GM19452 (cell line): ENCODE results near the gene ABCA2.

ENCODE experiments used
- ATAC-seq: cut with Tn5 transposase; IDR thresholded peaks from one replicate; pipeline ENCODE4 v1.9.1; 2021; ENCODE audit not compliant: unreplicated experiment

ABCA2 gene, protein sequence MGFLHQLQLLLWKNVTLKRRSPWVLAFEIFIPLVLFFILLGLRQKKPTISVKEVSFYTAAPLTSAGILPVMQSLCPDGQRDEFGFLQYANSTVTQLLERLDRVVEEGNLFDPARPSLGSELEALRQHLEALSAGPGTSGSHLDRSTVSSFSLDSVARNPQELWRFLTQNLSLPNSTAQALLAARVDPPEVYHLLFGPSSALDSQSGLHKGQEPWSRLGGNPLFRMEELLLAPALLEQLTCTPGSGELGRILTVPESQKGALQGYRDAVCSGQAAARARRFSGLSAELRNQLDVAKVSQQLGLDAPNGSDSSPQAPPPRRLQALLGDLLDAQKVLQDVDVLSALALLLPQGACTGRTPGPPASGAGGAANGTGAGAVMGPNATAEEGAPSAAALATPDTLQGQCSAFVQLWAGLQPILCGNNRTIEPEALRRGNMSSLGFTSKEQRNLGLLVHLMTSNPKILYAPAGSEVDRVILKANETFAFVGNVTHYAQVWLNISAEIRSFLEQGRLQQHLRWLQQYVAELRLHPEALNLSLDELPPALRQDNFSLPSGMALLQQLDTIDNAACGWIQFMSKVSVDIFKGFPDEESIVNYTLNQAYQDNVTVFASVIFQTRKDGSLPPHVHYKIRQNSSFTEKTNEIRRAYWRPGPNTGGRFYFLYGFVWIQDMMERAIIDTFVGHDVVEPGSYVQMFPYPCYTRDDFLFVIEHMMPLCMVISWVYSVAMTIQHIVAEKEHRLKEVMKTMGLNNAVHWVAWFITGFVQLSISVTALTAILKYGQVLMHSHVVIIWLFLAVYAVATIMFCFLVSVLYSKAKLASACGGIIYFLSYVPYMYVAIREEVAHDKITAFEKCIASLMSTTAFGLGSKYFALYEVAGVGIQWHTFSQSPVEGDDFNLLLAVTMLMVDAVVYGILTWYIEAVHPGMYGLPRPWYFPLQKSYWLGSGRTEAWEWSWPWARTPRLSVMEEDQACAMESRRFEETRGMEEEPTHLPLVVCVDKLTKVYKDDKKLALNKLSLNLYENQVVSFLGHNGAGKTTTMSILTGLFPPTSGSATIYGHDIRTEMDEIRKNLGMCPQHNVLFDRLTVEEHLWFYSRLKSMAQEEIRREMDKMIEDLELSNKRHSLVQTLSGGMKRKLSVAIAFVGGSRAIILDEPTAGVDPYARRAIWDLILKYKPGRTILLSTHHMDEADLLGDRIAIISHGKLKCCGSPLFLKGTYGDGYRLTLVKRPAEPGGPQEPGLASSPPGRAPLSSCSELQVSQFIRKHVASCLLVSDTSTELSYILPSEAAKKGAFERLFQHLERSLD (N-terminal part only)

DNA sequence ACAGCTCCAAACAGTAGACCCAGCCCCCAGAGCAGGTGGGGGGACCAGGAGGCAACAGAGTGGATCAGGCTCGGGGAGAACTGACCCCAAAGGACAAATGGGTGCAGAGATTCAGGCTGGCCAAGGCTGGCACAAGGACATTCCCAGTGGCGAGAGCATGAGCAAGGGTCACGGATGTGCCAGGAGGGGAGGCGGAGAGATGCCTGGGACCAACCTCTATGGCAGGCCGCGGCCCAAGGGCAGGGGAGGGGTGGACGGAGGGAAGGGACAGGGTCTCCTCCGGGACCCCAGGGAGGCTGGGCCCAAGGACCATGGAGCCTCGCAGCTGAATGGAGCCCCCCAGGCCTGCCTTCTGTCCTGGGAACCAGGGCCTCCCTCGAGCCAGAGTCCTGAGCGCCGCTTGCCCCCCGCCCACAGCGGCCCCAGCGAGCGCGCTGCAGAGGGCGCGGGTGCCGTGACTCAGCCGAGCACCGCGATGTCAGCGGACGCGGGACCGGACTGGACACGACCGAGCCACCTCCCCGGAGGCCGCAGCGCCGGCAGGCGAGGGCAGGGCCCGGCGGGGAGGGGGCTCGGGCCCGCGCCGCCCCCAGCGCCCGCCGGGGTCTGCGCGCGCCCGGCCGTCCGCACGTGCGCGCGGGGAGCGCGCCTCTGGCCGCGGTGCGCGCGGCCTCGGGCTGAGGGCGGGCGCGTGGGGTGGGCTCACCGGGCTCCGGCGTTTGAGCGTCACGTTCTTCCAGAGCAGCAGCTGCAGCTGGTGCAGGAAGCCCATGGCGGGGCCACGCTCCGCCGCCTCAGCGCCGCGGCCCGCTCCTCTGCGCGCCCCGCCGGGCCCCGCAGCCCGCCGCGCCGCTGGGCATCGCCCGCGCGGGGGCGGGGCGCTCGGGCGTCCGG is at the start of gene ABCA2:
ABCA2 (minus strand) TSS at position 869 of the 894 bp plus-strand sequence; CDS start at position 772, 97 bp downstream.
- ATAC-seq = no peak

DNA sequence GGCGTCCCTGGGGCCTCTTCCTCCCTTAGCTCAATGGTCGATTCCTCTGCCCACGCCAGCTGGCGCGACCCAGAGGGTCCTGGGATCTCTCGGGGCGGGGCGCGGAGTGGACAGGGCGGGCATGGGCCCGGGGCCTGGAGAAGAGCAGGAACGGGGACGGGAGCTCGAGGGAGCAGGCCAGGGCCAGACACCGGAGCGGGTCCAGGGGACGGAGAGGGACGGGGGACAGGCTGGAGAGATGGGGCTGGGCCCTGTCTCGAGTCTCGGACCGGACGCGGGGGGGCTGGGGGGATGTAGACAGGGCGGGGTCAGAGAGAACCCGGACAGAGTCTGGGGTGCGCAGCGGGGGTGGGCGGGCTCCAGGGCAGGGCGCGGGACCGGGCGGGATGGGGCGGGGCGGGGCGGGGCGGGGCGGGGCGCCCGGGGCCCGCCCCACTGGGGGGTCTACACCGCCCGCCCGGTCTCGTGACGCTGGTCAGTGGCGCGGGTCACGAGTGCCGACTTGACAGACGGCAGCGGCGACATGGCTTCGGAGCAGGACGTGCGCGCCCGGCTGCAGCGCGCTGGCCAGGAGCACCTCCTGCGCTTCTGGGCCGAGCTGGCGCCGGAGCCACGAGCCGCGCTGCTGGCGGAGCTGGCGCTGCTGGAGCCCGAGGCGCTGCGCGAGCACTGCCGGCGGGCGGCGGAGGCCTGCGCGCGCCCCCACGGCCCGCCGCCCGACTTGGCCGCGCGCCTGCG is 49.1 kb upstream of the ABCA2 start, which contains the start of gene UAP1L1:
UAP1L1 (plus strand) TSS at position 508 of the 738 bp plus-strand sequence; CDS start at position 524, 16 bp downstream.
- ATAC-seq = no peak

DNA sequence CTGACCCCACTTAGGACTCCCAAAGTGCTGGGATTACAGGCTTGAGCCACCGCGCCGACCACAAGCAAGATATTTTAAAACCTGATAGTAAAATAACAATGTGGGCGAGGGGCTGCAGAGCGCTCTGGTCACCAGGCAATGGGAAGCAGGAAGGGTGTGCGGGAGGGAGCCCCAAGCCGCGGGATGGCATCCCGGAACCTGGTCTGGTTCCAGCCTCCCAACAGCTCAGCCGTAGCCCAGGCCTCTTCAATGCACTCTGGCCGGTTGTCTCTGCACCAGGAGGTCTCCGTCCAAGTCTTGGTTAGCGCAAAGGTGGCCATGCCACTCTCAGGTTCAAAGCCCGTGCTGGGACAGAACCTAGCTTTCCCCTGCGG is 48.6 kb upstream of the ABCA2 start:
- no peak for ATAC-seq

DNA sequence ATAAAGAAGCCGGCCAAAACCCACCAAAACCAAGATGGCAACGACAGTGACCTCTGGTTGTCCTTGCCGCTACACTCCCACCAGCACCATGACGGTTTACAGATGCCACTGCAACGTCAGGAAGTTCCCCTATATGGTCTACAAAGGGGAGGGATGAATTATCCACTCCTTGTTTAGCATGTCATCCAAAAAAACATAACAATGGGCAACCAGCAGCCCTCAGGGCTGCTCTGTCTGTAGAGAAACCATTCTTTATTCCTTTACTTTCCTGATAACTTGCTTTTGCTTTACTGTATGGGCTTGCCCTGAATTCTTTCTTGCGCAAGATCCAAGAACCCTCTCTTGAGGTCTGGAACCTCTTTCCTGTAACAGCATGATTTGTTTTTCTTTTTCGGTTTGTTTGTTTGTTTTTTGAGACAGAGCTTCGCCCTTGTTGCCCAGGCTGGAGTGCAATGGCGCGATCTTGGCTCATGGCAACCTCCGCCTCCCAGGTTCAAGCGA is 47.3 kb upstream of the ABCA2 start:
- no peak for ATAC-seq

DNA sequence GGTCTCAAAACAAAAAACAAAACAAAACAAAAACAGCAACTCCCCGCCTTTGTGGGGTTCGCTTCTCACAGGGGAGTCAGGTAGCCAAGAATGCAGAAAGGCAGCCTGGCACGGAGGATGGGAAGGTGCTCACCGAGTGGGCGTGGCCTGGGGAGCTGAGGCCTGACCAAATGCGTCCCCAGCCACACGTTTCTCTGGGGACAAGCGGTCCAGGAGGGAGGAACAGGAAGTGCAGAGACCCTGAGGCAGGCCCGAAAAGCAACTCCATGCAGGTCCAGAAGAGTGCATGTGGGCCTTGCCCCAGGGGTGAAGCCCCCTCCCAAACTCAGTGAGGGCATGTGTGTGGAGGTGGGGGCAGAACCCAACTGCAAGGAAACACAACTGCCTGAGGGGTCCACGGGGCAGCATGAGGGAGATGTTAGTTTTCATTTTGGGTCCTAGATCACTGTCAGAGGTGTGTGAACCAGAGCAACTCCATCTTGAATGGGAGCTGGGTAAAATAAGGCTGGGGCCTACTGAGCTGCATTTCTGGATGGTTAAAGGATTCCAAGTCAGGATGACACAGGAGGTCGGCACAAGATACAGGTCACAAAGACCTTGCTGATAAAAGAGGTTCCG is 46.7 kb upstream of the ABCA2 start:
- no peak for ATAC-seq

DNA sequence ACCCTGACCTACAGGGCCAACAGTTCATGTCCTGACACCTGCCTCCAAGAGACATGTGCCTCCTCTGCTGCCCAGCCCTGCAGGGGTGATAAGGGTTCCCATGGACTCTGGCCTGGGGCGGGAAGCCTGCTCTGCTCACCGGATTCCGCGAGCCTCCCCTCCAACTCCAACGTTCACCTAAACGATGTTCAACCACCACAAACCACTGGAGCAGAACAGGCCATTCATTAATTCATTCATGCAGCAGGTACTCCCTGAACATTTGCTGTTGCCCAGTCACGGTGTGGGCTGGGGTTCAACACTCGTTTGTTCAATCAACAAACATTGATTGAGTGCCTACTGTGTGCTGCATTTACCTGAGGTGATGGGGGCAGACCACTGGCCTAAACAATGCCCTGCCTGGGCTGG is 46.0 kb upstream of the ABCA2 start:
- no peak for ATAC-seq

DNA sequence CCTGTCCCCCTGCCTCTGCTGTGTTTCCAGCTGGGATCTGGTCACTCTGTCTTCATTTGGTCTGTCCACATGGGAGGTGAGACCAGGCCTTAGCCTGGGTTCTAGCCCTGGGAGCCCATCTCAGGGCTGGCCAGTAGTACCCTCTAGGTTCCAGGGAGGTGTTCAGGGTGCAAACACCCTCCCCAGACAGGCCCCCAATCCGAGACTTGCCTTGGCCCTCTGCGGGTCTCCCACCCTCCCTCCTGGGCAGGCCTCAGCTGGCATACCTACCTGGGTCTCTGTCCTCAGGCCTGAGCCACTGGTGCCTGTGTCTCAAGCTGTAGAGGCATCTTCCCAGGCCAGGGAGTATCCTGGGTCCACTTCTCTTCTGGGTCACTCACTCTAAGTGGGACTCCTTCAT is 43.2 kb upstream of the ABCA2 start:
- ATAC-seq = no peak

DNA sequence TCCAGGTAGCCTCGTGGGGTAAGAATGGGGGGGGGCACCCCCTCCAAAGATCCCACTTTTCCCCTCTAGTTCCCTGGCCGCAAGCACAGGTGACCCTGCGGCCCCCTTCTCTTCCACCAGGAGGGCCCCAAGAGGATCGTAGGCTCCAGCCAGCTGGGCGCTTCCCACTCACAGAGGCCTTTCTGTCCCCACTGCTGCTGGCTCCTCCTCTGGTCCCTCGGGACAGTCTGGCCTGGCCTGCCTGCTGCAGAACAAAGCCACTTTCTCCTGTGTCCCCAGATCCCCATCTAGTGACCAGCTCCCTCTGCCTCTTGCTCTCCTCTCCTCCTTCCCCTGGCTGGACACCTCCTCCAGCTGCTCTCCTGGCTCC is 42.9 kb upstream of the ABCA2 start:
- ATAC-seq = no peak

DNA sequence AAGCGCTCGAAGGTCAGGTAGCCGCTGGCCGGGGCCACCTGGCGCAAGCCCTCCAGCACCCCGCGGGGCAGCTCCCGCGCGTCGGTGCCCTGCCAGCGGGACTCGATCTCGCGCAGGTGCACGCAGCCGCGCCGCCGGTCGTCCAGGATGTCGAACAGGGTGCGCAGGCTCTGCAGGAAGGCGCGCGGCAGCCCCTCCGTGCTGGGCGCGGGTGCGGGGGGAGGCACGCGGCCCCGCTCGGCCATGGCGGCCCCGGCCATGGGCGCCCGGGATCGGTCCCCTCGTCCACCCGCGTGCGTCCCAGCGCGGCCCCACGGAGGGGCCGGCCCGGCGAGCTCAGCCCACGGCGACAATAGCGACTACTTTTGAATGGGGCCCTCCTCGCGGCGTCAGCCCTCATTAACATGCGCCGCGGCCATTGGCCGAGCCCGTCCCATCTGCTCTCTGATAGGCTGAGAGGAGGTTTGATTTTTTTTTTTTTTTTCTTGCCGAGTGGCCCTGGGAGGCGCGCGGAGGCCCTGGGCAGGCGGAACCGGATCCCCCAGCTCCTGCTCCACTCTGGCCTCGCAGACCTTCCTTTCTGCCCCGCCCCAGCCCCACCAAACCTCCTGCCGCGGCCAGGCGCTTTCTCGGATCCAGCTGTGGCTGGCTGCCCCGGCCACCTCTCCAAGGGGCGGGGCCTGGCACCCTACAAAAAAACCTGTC is 42.3 kb upstream of the ABCA2 start, which contains the start of gene SAPCD2:
SAPCD2 (minus strand) TSS at position 357 of the 705 bp plus-strand sequence; CDS start at position 260, 97 bp downstream.
- peak; percentile 58 for ATAC-seq

DNA sequence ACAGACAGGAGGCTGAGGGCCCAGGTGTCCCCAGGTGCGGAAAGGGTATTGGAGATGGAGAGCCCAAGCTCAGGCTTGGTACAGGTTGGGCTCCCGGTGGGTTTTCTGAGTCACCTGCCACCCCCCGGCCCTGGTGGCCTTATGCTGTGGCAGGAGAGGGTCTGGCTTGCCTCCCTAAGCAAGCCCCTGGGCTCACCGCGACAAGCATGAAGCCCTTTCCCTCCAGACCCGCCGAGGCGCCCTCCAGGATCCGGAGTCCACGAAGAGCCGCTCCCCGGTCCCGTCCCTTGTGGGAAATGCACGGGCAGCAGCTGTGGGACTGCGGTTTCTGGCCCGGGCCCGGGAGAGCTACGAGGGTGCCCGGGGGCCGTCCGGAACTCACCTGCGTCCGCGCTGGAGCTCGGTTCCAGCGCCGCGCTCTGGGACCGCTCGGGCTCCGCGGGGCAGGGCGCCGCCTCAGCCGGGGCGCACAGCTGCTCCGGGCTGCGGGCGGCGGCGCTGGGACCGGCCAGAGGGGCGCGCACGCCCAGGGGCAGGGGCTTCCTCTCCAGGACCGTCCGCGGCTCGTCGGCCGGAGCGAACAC is 41.6 kb upstream of the ABCA2 start:
- peak; percentile 18 for ATAC-seq

DNA sequence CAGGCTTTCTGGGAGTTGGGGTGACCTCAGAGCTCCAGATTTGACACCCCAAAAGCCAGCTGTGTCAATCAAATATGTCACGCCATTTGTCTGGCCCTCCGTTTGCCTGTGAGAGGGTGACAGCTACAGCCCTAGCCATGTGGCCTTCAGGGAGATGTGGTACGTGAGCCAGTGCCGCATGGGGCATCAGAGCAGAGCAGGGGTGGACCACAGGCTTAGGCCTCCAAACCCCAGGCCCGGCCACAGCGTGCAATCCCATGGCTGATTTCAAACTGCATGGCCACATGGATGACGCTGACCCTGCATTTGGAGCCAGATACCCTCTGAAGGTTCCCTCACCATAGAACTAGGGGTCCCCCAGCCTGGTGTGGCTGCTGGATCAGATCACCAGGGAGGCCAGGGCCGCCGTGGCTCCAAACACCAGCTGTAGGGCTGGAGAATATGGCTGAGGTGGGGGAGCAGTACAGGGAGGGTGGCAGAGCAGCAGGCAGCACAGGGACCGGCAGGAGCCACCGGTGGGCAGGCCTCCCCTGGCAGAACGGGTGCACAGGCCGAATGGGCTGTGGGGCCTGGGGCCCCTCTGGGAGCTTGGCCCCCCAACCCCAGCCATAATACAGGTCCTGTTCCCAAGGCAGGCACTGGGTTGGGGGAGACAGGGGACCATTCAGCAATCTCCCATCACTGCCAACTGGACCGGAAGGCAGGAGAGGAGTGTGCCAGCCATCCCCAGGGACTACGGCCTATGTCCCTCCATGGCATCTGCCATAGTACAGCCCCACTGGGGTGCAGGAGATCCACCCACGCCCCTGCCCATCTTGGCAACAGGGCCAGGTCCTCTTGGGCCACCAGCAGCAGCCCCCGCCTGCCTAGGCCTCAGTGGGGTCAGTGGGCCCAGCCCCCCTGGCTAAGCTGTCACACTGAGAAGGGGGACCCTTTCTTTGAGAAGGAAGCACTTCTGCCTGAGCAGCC is 40.8 kb upstream of the ABCA2 start:
- ATAC-seq = no peak

DNA sequence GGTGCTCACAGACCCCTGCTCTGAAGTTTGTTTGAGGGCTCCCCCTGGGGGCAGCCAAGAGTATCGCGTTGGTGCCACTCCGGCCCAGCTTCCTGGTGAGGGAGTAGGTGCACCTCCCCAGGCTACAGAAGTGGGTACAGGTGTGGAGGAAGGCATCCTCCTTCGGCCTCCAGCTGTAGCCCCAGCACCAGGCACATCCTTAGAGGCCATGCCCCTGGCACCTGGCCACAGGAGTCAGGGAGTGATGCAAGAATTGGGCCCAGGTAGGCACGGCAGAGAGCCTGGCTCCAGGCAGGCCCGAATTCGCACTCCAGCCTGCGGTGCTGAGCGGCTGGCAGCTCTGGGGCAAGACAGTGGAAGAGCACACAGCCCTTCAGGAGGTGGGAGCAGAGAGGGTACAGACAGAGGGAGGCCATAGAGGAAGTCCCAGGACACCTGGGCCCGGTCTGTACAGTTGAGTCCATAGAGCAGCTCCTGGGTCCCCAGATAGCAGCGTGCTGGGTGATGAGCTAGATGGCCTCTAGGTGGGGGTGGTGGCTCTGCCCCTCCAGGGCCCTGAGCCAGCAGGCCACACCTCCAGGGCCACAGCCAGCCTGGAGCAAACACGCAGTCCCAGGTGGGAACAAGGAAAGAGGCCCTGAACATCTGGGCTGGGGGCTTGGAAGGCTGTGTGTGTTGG is 40.0 kb upstream of the ABCA2 start:
- ATAC-seq = no peak

DNA sequence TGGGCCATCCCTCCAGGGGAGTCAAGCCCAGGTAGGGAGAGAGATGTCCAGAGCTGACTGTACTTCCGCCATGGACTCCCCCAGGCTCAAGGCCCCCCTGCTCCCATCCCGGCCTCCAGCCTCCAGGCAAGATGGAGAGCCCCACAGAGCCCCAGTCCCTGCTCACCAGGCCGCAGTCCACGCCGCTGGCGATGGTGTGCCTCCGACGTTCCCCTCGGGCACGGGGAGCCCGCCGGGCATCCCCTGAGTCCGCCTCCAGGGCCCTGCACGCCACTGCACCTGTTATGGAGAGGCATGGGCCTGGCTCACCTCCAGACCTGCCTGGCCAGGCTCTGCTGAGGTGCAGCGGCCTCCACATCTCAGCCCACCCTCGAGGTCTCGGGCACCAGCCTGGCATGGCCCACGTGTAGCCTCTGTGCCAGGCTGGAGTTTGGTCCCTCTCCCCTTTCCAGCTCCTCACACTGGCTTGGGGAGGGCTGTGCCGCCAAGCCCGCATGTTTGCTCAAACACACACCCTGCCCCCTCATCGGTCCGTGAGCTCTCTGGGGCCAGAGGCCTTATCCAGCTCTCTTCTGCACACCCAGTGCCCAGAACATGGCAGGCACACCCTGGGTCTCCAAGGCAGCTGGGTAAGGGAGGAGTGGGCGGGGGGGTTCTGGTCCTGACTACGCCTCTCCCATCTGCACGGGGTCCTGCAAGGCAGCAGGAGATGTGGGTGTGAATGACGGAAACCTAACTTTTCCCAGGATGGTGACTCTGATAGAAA is 38.2 kb upstream of the ABCA2 start:
- no peak for ATAC-seq

DNA sequence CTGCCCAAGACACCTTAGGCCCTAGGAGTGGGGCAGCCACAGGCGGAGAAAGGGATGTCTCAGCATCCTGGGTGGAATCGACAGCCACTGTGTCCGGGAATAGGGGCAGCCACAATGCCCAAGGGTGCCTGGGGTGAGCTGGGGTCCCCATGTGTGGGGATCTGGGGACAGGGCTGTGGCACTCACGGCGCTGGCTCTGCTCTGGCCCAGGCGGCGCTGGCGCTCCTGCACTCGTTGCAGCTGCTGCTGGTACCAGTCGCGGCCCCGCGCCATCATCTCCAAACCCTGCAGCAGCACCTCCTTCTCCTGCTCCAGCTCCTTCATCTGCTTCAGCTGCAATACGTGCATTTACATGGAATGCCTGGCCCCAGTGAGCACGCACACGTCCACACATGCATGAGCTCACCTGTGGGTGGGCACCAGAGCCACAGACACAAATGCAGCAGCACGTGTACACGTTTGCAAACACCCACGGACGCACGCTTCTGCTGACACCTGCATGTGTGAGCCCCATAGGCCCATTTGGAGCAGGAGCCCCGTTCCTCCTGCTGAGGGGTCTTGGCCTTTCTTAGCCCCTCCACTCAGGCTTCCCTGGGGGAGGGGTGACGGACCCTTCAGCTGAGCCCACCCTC is 37.4 kb upstream of the ABCA2 start:
- no peak for ATAC-seq

DNA sequence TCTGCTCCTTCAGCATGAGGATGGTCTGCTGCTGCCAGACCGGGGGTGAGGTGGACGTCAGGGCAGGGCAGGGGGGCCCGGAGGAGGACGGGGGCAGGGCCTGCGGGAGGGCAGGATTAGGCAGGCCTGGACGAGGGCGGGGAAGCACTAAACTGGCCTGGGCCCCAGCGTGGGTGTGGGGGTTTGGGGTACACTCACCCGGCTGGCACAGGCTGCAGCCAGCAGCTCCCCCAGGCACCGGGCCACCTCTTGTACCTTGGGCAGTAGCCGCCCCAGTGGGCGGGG is 36.8 kb upstream of the ABCA2 start:
- no peak for ATAC-seq
